GM12892 (cell line): ENCODE results near the gene PLG.
"Not testable (repeated sequence)": the region's sequence is repeated elsewhere in the genome, so short reads cannot be mapped to it uniquely, and the experiment has no call there.

Source experiments
- DNase-seq: peaks from one replicate; pipeline ENCODE4 v3.0.0; 2011; ENCODE audit not compliant: insufficient read length
- FAIRE-seq: peaks from 2 replicates; lab custom pipeline; 2011; peaks lifted over from hg19 to GRCh38; lab: Jason Lieb, UNC
- POLR2A ChIP-seq: IDR thresholded peaks from 2 replicates; pipeline ENCODE4 v1.6.1; 2011; ENCODE audit warnings: low read depth, low read length, control low read depth
- POLR2AphosphoS5 ChIP-seq: IDR thresholded peaks from 2 replicates; pipeline ENCODE4 v1.6.1; 2011; ENCODE audit warnings: low read depth, low read length, control low read depth
- TAF1 ChIP-seq: IDR thresholded peaks from 2 replicates; pipeline ENCODE4 v1.6.1; 2011; ENCODE audit warnings: low read depth, mild to moderate bottlenecking, control low read depth, low read length, borderline replicate concordance

Gene PLG

DNA sequence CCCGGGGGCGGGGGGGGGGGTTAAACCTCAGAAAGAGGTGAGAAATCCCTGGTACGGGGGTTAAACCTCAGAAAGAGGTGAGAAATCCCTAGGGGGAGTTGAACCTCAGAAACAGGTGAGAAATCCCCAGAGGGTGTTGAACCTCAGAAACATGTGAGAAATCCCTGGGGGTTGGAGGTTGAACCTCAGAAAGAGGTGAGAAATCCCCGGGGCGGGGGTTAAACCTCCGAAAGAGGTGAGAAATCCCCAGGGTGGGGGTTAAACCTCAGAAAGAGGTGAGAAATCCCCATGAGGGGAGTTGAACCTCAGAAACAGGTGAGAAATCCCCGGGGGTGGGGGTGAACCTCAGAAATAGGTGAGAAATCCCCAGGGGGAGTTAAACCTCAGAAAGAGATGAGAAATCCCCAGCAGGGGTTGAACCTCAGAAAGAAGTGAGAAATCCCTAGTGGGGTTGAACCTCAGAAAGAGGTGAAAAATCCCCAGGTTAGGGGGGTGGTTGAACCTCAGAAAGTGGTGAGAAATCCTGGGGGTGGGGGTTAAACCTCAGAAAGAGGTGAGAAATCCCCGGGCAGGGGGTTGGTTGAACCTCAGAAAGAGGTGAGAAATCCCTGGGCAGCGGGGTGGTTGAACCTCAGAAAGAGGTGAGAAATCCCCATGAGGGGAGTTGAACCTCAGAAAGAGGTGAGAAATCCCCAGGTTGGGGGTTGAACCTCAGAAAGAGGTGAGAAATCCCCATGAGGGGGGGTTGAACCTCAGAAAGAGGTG lies 87.4 kb downstream of the PLG start:
- DNase-seq (no peak), FAIRE-seq (peak; percentile 65)
- no peak for TF ChIP-seq POLR2A
- no peak for TF ChIP-seq TAF1
- TF ChIP-seq POLR2AphosphoS5: no peak

DNA sequence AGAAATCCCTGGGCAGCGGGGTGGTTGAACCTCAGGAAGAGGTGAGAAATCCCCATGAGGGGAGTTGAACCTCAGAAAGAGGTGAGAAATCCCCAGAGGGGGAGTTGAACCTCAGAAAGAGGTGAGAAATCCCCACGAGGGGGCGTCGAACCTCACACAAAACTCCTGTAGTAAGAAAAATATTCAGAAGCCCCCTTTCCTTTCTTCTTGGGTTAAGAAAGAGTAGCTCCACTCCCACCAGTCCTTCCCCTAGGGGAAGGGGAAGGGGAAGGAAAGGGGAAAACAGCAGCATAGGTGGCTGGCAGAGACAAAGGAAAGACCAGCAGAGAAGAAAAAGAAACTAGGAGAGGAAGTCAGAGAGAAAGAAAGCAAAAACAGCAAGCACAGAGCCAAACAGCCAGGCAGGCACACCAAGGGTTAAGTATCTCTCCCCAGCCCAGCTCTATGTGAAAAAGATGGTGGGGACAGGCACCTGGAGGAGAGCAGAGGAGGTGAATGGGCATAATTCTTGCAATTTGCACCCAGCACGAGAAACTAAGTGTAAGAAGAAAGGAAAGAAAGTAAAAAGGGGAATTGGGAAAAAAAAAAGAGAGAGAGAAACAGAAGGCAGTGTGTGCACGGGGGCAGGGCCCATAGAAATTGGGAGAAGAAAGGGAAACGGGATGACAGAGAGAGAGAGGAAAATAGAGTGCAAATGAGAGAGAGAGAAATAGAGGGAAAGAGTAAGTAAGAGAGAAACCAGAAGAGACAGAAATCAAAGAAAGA lies 88.2 kb downstream of the PLG start:
- FAIRE-seq (peak; percentile 87), DNase-seq (no peak)
- TF ChIP-seq TAF1 (no peak), POLR2A (no peak), POLR2AphosphoS5 (no peak)

DNA sequence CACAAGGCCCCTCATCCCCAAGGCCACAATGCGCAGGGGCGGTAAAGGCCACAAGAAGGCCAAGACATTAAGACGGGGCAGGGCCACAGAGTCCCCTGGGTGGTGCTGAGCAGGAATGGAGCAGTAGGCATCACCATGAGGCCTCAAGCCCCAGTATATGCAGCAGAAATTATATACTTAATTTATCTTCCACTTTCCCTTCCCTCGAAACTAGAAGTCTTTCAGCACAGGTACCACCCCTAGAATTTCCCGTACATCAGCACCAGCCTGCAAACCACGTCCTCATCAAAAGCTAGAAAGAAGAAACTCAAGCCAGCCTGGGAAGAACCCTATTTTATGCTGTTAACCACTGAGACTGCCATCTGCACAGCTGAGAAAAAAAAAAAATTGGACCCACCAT lies 89.4 kb downstream of the PLG start:
- FAIRE-seq (peak; percentile 91), DNase-seq (no peak)
- TF ChIP-seq TAF1 (no peak), POLR2A (no peak), POLR2AphosphoS5 (no peak)

DNA sequence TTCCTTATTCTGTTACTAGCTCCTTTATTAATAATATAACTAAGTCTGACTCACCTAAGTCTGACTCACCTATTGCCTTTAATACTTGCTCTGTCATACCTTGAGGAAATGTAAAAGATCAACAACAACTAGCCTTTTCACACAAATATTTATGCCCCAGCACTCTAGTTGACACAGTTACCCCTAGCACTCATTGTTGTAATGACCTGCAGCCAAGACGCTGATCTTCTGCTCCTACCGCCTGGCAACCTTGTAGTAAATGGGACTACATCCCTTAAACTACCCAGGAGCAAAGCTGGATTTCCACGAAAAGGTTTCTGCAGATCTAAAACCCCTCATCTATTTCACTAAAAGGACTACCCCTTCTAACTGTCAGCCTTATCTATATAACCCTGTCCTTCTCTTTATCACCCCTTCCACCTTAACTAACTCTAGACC lies 90.0 kb downstream of the PLG start:
- no peak for TF ChIP-seq TAF1
- TF ChIP-seq POLR2A: no peak
- no peak for TF ChIP-seq POLR2AphosphoS5
- FAIRE-seq (no peak), DNase-seq (no peak)

DNA sequence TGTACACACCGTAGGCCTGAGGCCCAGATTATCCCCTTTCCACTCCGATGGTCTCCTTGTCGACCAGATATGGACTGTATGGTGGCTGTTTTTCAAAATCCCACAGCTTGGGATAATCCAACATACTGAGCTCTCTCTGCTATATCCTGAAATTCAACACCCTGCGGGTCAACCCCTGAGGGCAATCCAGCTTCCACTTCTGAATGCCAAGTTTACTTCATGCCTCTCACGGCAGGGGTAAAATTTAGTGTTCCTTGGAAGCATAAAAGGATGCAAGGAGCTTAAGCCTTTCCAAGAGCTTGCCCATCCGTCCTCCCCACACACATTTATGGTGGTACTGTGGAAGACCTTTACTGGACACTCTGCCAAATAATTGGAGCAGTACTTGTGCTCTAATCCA lies 90.7 kb downstream of the PLG start:
- TF ChIP-seq POLR2A (no peak), POLR2AphosphoS5 (no peak), TAF1 (no peak)
- DNase-seq: no peak
- FAIRE-seq: no peak

DNA sequence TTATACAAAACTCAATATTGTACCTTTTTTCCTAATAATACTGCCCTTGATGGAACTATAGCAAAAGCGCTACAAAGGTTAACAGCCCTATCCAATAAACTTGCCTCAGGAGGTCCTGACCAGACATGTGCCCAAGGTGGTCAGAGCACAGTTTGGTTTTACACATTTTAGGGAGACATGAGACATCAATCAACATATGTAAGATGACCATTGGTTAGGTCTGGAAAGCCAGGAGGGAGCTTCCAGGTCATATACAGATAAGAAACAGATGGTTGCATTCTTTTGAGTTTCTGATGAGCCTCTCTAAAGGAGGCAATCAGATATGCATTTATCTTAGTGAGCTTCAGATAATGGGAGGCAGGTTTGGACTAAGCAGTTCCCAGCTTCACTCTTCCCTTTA lies 91.6 kb downstream of the PLG start:
- FAIRE-seq (no peak), DNase-seq (no peak)
- TF ChIP-seq POLR2A: no peak
- TF ChIP-seq TAF1: no peak
- TF ChIP-seq POLR2AphosphoS5: no peak

DNA sequence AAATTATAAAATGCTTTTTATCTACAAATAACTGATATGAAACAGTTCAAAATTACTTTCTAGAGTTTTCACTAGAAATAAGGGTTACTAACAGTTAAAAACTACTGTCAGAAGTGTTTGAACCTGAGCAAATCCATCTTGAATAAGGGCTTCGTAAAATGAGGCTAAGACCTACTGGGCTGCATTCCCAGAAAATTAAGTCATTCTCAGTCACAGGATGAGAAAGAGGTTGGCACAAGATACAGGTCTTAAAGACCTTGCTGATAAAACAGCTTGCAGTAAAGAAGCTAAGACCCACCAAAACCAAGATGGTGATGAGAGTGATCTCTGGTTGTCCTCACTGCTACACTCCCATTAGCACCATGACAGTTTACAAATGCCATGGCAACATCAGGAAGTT lies 93.7 kb downstream of the PLG start:
- FAIRE-seq (no peak), DNase-seq (no peak)
- no peak for TF ChIP-seq POLR2A

DNA sequence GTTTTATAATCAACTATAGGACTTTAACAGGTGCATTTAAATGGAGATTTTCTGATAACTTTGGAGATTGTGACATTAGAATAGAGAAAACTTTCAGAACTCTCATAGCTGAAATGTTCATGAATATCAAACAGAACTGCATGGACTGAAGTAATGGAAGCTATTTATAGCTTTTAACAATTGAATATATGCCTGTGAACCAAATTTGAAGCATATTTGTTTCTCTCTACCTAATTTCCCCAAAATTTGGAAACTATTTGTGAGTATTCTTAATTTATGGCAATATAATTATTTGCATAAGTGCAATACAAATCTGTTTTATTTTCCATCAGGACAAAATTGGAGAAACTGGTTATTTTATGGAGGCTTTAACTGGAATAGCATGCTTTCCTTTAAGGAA lies 96.6 kb downstream of the PLG start:
- no peak for FAIRE-seq
- no peak for DNase-seq
- no peak for TF ChIP-seq POLR2AphosphoS5
- TF ChIP-seq POLR2A: no peak

DNA sequence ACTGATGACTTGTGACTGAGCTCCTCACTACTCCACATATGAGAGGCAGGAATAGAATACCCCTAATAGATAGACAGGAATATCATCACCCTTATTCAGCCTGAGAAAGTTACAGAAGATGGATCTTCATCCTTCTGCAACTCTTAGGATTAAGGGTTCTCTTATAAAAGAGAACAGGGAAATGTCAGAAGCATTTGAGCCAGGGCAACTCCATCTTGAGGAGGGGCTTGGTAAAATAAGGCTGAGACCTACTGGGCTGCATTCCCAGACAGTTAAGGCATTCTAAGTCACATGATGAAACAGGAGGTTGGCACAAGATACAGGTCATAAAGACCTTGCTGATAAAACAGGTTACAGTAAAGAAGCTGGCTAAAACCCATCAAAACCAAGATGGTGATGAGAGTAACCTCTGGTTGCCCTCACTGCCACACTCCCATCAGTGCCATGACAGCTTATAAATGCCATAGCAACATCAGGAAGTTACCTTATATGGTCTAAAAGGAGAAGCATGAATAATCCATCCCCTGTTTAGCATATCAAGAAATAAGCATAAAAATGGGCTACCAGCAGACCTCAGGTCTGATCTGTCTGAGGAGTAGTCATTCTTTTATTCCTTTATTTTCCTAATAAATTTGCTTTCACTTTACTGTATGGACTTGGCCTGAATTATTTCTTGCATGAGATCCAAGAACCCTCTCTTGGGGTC lies 97.9 kb downstream of the PLG start:
- DNase-seq (no peak), FAIRE-seq (peak; percentile 38)
- TF ChIP-seq POLR2AphosphoS5 (no peak), POLR2A (no peak), TAF1 (no peak)

DNA sequence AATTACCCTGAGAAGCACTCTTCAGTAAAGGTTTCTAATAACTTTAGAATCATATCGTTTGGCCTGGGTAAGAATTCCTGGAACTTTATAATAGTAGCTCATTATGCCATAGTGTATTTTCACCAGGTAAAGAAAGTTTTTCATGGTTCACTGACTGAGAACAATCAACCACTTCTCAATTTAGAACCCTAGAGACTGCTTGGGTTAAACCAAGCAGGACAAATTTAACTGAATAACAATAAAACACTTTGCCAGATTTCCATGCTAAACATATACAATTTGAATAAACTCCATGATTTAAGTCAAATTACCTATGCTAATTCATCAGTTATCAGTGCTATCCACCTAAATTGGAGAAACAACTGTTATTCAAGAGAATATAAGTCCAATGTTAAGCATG lies 99.4 kb downstream of the PLG start:
- no peak for FAIRE-seq
- no peak for DNase-seq
- TF ChIP-seq TAF1 (no peak), POLR2A (no peak), POLR2AphosphoS5 (no peak)

DNA sequence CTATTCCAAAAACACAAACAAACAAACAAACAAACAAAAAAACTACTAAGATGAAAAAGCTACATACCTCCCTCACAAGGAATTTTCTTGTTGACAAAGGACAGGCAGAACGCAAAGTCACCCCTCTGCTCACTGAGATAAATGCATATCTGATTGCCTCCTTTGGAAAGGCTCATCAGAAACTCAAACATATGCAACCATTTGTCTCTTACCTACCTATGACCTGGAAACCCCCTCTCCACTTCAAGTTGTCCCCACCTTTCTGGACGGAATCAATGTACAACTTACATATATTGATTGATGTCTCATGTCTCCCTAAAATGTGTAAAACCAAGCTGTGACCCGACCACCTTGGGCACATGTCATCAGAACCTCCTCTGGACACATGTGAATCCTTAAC lies 100.0 kb downstream of the PLG start:
- peak; percentile 38 for FAIRE-seq
- not testable (repeated sequence) for DNase-seq
